GM19468 (cell line): ENCODE measurements around the gene SPON1.
"Not testable (repeated sequence)": the region's sequence is repeated elsewhere in the genome, so short reads cannot be mapped to it uniquely, and the experiment has no call there.

Source experiments
- ATAC-seq: cut with Tn5 transposase; IDR thresholded peaks from one replicate; pipeline ENCODE4 v1.9.1; 2021; ENCODE audit warnings: mild to moderate bottlenecking, moderate library complexity, moderate number of reproducible peaks; ENCODE audit not compliant: unreplicated experiment; ENCODE audit errors: extremely low read depth

Gene SPON1

GRCh38 chr11:13972944-13973343 is 10.4 kb downstream of the SPON1 start:
- no peak for ATAC-seq

DNA sequence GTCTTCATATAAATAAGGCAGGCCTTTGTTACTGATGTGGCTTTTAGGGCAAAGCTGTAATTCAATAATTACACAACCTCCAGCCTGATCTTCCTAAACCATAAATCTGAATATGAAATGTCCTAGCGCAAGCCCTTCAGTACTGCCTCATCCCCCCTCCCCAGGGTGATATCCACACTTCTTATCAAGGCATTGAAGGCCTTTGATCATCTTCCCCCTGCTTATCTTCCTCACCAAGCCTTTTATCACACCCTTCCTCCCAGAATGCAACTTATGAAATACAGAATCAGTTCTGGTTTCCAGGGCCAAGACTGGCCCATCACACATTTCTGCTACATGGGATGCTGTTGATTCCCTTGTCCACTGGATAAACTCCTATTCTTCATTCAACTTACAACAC is 12.1 kb downstream of the SPON1 start:
- ATAC-seq = no peak

- no peak for ATAC-seq
These were observed 20.7 kb downstream of the SPON1 start for GRCh38 chr11:13983081-13983751.

GRCh38 chr11:13984616-13985450 is 22.3 kb downstream of the SPON1 start:
- ATAC-seq = no peak

DNA sequence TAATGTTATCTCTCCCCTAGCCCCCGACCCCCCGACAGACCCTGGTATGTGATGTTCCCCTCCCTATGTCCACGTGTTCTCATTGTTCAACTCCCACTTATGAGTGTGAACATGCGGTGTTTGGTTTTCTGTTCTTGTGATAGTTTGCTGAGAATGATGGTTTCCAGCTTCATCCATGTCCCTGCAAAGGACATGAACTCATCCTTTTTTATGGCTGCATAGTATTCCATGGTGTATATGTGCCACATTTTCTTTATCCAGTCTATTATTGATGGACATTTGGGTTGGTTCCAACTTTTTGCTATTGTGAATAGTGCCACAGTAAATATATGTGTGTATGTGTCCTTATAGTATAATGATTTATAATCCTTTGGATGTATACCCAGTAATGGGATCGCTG is 24.2 kb downstream of the SPON1 start:
- ATAC-seq = not testable (repeated sequence)

GRCh38 chr11:13992158-13992856 is 29.8 kb downstream of the SPON1 start:
- ATAC-seq = not testable (repeated sequence)

GRCh38 chr11:13993096-13993765 is 30.7 kb downstream of the SPON1 start:
- no peak for ATAC-seq

- ATAC-seq = no peak
These were observed 35.4 kb downstream of the SPON1 start for GRCh38 chr11:13997881-13998280.

DNA sequence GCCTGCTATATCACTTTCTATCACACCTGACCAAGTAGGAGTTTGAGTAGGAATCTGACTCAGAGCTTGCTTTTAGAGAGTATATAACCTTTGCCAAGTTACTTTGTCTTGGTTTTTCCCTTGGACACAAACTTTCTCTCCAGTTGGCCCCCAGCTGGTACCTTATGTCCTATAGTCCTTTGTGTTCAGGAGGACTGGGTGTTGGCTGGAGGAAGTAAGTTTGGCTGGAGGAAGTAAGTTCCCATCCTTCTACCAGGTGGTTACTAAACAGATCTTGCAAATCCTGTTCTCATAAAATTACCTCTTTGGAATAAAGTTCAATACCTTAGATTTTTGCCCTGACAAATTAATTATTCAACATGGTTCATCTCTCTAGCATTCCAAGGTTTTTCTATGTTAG is 37.2 kb downstream of the SPON1 start:
- ATAC-seq = no peak

- no peak for ATAC-seq
These were observed 39.1 kb downstream of the SPON1 start for GRCh38 chr11:14001597-14001996.

DNA sequence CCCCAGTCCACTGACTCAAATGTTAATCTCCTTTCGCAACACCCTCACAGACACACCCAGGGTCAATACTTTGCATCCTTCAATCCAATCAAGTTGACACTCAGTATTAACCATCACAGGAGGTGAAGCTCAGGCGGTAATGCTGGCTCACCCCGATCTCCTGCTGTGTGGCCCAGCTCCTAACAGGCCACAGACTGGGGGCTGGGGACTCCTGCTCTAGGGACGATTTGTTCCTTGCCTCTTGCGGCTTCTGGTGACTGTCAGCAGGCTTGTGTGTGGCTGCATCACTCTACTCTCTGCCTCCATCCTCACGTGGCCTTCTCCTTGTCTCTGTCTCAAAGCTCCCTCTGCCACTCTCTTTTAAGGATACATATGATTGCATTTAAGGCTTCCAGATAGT is 45.0 kb downstream of the SPON1 start:
- no peak for ATAC-seq

- no peak for ATAC-seq
These were observed 48.1 kb downstream of the SPON1 start for GRCh38 chr11:14010665-14011064.

DNA sequence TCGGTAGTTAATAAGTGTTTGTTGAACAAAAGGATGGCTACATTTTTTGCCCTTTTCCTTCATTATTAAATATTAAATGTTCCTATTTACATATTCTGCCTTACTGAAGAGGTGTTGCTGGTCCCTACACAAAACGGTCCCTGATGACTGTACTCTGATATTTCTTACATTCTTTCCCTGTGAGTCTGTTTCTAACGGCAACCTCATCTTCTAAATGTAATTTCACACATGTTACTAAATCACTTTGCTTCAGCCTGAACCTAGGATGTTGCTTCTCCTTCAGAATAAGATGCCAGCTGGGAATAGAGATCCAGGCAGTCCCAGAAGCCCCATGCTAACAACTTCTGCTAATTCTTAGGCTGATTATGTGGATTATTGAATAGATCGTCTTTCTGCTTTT is 50.3 kb downstream of the SPON1 start:
- ATAC-seq = no peak

DNA sequence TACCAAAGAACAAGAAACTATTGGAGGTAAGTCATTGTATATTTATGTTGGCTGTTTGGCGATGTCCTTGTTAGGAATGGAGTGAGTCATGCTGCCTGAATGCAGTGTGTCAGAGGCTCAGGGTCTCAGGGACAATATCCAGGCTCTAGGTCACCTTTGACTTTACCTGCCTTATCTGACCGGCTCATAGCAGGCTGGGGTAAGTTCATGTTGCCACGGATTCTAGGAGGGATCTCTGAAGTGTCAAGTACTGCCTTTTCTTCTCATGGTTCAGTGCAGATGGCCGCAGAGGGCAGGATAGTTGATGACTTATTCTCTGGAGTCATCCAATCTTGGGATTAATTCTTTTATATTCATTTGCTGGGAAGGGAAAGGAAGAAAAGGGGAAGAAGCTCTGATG is 53.2 kb downstream of the SPON1 start:
- no peak for ATAC-seq

DNA sequence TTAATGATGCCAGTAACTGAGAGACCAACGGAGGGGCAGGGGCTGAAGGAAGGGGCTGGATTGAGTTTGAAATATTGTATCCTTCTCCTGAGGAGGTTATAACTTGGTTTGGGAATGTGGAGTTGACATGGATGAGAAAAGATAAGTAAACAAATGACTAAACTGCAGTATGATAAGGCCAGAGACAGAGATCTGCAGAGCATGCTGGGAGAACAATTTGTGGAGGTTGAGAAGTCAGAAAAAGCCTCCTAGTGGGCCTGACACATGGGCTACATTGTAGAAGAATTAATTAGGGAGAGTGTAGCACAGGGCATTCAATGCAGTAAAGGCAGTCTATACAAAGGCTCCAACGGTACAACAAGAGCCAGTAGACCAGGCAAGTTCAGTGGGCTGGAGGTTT is 55.9 kb downstream of the SPON1 start:
- ATAC-seq = no peak

GRCh38 chr11:14021738-14022137 is 59.2 kb downstream of the SPON1 start:
- ATAC-seq = no peak

- ATAC-seq = no peak
These were observed 59.7 kb downstream of the SPON1 start for GRCh38 chr11:14022251-14022650.

DNA sequence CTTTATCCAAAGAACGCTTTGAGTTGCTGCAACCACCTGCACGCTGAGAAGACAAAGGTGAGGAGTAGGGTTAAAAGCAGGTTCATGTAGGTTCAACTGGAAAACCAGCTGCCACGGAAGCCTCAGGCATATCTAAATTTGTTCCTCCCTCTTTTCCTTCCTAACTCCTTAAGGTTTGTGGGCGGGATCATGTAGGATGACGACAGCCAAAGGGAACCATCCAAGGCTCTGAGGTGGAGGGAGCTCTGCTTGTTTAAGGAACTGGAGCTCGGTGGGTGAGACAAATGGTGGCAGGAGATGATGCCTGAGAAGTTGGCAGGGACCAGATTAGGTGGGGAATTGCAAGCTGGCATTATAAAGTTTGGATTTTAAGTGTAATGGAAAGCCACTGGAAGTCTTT is 60.3 kb downstream of the SPON1 start:
- no peak for ATAC-seq

GRCh38 chr11:14026961-14027360 is 64.4 kb downstream of the SPON1 start:
- ATAC-seq = no peak

- ATAC-seq = no peak
These were observed 65.0 kb downstream of the SPON1 start for GRCh38 chr11:14027525-14027924.

DNA sequence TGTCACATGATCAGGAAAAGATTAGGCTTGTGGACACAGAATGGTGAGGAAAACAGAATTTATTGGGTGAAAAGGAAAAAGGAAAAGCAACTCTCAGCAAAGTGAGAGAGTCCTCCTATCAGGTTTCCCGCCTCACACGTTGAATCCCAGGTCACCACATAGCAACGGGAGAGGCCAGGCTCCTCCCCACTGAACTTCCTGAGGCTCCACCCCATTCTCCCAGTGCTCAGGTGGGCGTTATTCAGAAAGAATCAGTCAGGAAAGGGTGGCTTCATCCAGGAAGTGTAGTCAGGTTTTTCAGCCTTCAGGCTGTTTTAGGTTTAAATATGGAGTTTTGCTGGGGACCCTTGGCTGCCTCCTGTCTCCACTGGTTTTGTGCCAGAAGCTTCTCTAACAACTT is 66.9 kb downstream of the SPON1 start:
- no peak for ATAC-seq
